Heart left ventricle (tissue), 16 donors: ENCODE measurements around the gene QDPR. TPM values are rescaled to one million over a fixed set of nuclear protein-coding genes. Genes with fewer than 3 reads are reported as not detected.

Experiments used
- ATAC-seq, 4 donors: fragments of 200-7000 bp; cut with Tn5 transposase; one replicate each; pipeline ENCODE4 v1.9.1; 2020 to 2022; ENCODE audit warnings: moderate library complexity in 4 of 4, mild to moderate bottlenecking in 3 of 4, moderate number of reproducible peaks in 1 of 4
- DNase-seq, 5 donors: peaks; one replicate each; pipeline ENCODE4 v3.0.0-alpha.2; 2020
- H3K27ac ChIP-seq, 12 donors: fragments of 200-600 bp; sonication (generic) in 4 of 12; one replicate each; pipeline versions ENCODE4 v1.5.0 to v1.8.0; 2016 to 2022; ENCODE audit warnings: mild to moderate bottlenecking in 2 of 12
- H3K27me3 ChIP-seq, 9 donors: fragments of 200-600 bp; sonication (generic) in 2 of 9; one replicate each; pipeline versions ENCODE4 v1.5.1 to v1.8.0; 2016 to 2022; ENCODE audit warnings: mild to moderate bottlenecking in 3 of 9
- H3K36me3 ChIP-seq, 9 donors: fragments of 200-600 bp; sonication (generic) in 2 of 9; one replicate each; pipeline versions ENCODE4 v1.5.0 to v1.8.0; 2018 to 2022; ENCODE audit warnings: mild to moderate bottlenecking in 2 of 9
- H3K4me1 ChIP-seq, 12 donors: fragments of 200-600 bp; sonication (generic) in 4 of 12; one replicate each; pipeline versions ENCODE4 v1.5.0 to v1.8.0; 2016 to 2022; ENCODE audit warnings: mild to moderate bottlenecking in 3 of 12
- H3K4me3 ChIP-seq, 12 donors: fragments of 200-600 bp; sonication (generic) in 4 of 12; one replicate each; pipeline versions ENCODE4 v1.5.0 to v1.8.0; 2017 to 2022; ENCODE audit warnings: mild to moderate bottlenecking in 9 of 12, moderate library complexity in 4 of 12
- H3K9me3 ChIP-seq, 12 donors: fragments of 200-600 bp; sonication (generic) in 4 of 12; one replicate each; pipeline versions ENCODE4 v1.5.0 to v1.8.0; 2016 to 2022; ENCODE audit warnings: mild to moderate bottlenecking in 1 of 12
- POLR2A ChIP-seq, 2 donors: fragments of 450-650 bp; IDR thresholded peaks; one replicate each; pipeline ENCODE4 v1.6.1; 2017; ENCODE audit warnings: antibody characterized with exemption in 2 of 2, mild to moderate bottlenecking in 2 of 2, moderate library complexity in 2 of 2
- WGBS, 4 donors: extraction: QIAGEN DNeasy Blood & Tissue Kit in 2 of 4; methylation state at CpG; one replicate each; pipeline versions ENCODE4 v1.1.5 to v1.1.7; 2013 to 2018; 5-methylcytosine and 5-hydroxymethylcytosine counted together
- intact Hi-C, 10 donors: fragments of 100-400 bp; cut with DNase I; formaldehyde crosslinking; loops; one replicate each; pipeline versions ENCODE4 v1.11.1 to v1.14.2; 2022
- polyA plus RNA-seq, 2 donors: library from polyadenylated mRNA; stranded (reverse); fragments of 200-250 nt; gene quantifications; one replicate each; pipeline ENCODE4 v1.2.3, GENCODE V29; 2013
- total RNA-seq, 9 donors: library from RNA; depleted of rRNA in 2 of 9; stranded (reverse); fragments of >200 nt in 2 of 9; fragmentation: NEBNext Ultra II Directional in 3 of 9; extraction: Animal tissue kit (Norgen Biotek cat#: 25700) in 3 of 9; gene quantifications; one replicate each; pipeline versions ENCODE4 v1.1.0 to v1.2.4, GENCODE V29; 2016 to 2023
- TF ChIP-seq, protein P1 (sequence below), 12 donors: fragments of 200-600 bp; sonication (generic) in 4 of 12; IDR thresholded peaks; one replicate each; pipeline versions ENCODE4 v1.5.0 to v1.8.0; 2018 to 2022; ENCODE audit warnings: antibody characterized with exemption in 12 of 12, mild to moderate bottlenecking in 5 of 12
- donor health status: ischemic (EF 13 %, LVEDD 7.1; RV severe dilation, severe dysfunction).
- donor health status: healthy with polysubstance abuse.
- donor health status: DM: no; HTN: yes; CAD: no.
- donor health status: DM: no; HTN: no; CAD: no.
- donor health status: ischemic (EF 25% LVEDD 6.9; RV normal size, moderate dysfunction).
- donor health status: ischemic (EF 25% LVEDD 5.7; RV mildly dilated, moderate dysfunction).
- donor health status: healthy.
- donor health status: DM: yes; HTN: yes; CAD: no.
- donor health status: ischemic (EF 35%, LVEDD 5.7; RV mildly dilated, moderate dysfunction).
- donor health status: nonischemic (EF 11% LVEDD 7.7; RV severe dilation, severe dysfunction).
- donor health status: DM: yes; HTN: yes; CAD: no.
- donor health status: PGD.
- donor health status: ischemic (EF 29% LVEDD 5.4; RV normal size, mild dysfunction).
- donor health status: nonischemic (EF 23%, LVEDD 6.1; RV moderate dilation, normal function).

The QDPR gene
- total and polyA plus RNA-seq, 11 donors, result 22.7 to 66.2 (median 42.5) TPM

DNA sequence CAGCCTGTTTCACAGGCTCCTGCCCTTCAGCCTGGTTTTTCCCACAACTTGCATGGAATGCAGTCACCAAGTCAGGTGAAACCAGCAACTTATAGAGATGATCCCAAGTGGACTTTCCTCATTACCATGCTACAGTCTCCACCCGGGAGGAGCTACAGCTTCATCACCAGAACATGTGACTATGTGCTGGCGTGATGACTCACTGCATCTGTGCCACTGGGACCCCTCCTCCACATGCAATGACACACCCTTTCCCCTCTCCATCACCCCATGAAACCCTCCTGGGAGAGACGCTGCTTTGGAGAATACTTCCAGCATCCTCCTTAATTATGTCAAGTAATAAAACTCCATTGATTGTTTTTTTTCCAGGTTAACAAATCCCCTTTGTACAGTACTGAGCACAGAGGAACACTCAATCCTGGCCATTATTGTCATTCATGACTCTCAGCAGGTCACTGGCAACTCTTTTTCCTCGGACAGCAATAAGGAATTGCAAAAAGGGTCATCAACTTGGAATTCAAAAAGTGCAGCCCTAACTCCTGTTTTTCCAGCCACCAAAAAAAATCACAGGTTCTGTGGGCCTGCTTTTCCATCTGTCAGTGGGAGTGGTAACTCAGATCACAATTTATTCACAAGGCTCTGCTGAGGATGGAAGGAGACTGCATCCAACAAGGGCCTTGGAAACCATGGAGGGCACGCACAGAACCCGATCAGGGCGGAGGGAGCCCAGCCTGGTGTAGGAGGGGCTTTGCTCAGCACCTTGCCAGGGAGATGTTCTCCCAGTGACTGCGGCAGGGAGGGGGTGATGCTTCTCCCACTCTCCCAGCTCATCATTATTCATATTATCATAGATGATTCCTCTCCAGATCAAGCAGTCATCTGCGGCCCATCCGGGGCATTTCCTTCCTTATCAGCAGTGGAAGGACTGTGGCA, 17.4 kb downstream of the QDPR start:
- peak in 2 of 4 donors; percentile 25 to 64 for ATAC-seq
- H3K9me3 ChIP-seq, result no peaks in the 10 kb centered on the region
- intact Hi-C loops, result no loop called here
- no peak overlapping the region for H3K4me3 ChIP-seq
- no peaks in the 10 kb centered on the region for H3K27me3 ChIP-seq
- no peak overlapping the region for H3K27ac ChIP-seq
- H3K4me1 ChIP-seq, result peaks cover 0 to 28% (median 2%) of the 10 kb centered on the region in 12 donors
- TF ChIP-seq, protein P1, sequence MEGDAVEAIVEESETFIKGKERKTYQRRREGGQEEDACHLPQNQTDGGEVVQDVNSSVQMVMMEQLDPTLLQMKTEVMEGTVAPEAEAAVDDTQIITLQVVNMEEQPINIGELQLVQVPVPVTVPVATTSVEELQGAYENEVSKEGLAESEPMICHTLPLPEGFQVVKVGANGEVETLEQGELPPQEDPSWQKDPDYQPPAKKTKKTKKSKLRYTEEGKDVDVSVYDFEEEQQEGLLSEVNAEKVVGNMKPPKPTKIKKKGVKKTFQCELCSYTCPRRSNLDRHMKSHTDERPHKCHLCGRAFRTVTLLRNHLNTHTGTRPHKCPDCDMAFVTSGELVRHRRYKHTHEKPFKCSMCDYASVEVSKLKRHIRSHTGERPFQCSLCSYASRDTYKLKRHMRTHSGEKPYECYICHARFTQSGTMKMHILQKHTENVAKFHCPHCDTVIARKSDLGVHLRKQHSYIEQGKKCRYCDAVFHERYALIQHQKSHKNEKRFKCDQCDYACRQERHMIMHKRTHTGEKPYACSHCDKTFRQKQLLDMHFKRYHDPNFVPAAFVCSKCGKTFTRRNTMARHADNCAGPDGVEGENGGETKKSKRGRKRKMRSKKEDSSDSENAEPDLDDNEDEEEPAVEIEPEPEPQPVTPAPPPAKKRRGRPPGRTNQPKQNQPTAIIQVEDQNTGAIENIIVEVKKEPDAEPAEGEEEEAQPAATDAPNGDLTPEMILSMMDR (IDR thresholded peaks at IDR 0.05), result no peak
- no peak for TF ChIP-seq POLR2A (IDR thresholded peaks at IDR 0.05)
- WGBS, 4 donors, result 79 to 81% (median 81%) methylated on average over 10 of the region's 10 CpGs
- peaks cover 0 to 81% (median 59%) of the 10 kb centered on the region in 9 donors for H3K36me3 ChIP-seq
- DNase-seq, result no peak

- ATAC-seq (no peak), DNase-seq (no peak)
- WGBS, 4 donors, result 81 to 91% (median 86%) methylated on average over 4 of the region's 4 CpGs
- H3K4me1 ChIP-seq, result peaks cover 0 to 28% (median 2%) of the 10 kb centered on the region in 12 donors
- no peak overlapping the region for H3K27ac ChIP-seq
- no peaks in the 10 kb centered on the region for H3K9me3 ChIP-seq
- no peaks in the 10 kb centered on the region for H3K27me3 ChIP-seq
- H3K4me3 ChIP-seq, result no peak overlapping the region
- TF ChIP-seq, protein P1 (IDR thresholded peaks at IDR 0.05), result no peak
- TF ChIP-seq POLR2A (IDR thresholded peaks at IDR 0.05), result no peak
- H3K36me3 ChIP-seq, result peaks cover 0 to 81% (median 59%) of the 10 kb centered on the region in 9 donors
- intact Hi-C loops, result no loop called here
These were observed 18.3 kb downstream of the QDPR start for GRCh38 chr4:17493619-17494018.

DNA sequence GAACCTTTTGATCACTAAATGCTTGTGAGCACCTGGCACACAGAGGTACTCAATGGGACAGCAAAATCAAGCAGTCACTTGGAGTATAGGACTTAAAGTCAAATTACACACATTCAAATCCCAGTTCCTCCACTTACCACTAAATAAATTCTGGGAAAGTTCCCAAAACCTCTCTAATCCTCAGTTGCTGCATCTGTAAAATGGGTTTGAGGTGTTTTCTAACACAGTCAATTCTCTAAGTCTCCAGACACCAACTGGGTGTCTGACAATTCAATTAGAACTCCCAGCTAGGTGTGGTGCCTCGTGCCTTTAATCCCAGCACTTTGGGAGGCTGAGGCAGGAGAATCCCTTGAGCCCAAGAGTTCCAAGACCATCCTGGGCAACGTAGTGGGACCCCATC, 19.0 kb downstream of the QDPR start:
- Histone ChIP-seq H3K27me3 (no peaks in the 10 kb centered on the region), H3K36me3 (peaks cover 0 to 83% (median 59%) of the 10 kb centered on the region in 9 donors), H3K9me3 (no peaks in the 10 kb centered on the region), H3K4me1 (peaks cover 0 to 28% (median 2%) of the 10 kb centered on the region in 12 donors), H3K4me3 (no peak overlapping the region), H3K27ac (no peak overlapping the region)
- intact Hi-C loops, result no loop called here
- 92 to 97% (median 95%) methylated on average over 2 of the region's 2 CpGs for WGBS, 4 donors
- no peak for ATAC-seq
- TF ChIP-seq, protein P1 (IDR thresholded peaks at IDR 0.05), result no peak
- TF ChIP-seq POLR2A (IDR thresholded peaks at IDR 0.05), result no peak
- DNase-seq, result no peak

GRCh38 chr4:17492058-17492741, 19.7 kb downstream of the QDPR start:
- TF ChIP-seq, protein P1 (IDR thresholded peaks at IDR 0.05), result no peak
- no peak for TF ChIP-seq POLR2A (IDR thresholded peaks at IDR 0.05)
- no peaks in the 10 kb centered on the region for H3K9me3 ChIP-seq
- intact Hi-C loops, result no loop called here
- H3K27ac ChIP-seq, result no peak overlapping the region
- H3K36me3 ChIP-seq, result peaks cover 0 to 83% (median 58%) of the 10 kb centered on the region in 9 donors
- peaks cover 0 to 28% (median 2%) of the 10 kb centered on the region in 12 donors for H3K4me1 ChIP-seq
- 76 to 80% (median 79%) methylated on average over 15 of the region's 15 CpGs for WGBS, 4 donors
- DNase-seq (no peak), ATAC-seq (peak in 1 of 4 donors; percentile 33)
- no peak overlapping the region for H3K4me3 ChIP-seq
- H3K27me3 ChIP-seq, result no peaks in the 10 kb centered on the region
